HG03432 (cell line): ENCODE measurements around the gene NBDY.

ENCODE experiments used
- ATAC-seq: cut with Tn5 transposase; IDR thresholded peaks from one replicate; pipeline ENCODE4 v1.9.1; 2021; ENCODE audit warnings: mild to moderate bottlenecking, moderate library complexity; ENCODE audit not compliant: unreplicated experiment

Gene NBDY

DNA sequence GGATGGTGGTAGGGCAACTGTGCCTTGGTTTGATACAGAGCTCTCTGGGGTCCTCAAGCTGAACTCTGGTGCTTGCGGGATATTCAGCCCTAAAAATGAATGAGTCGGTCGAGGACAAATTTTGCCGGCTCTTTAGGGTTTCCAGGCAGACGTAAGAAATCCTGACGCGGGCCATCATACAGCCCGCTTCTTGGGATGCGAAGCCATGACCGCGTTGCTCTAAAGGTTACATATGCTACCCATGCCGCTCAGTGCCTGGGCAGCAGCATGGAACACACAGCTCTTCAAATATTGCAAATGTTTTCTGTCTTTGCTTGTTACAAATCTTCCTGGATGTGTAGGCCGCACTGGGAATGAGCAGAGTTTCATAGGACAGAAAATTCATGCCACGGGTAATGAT is 55.6 kb downstream of the NBDY start:
- no peak for ATAC-seq

DNA sequence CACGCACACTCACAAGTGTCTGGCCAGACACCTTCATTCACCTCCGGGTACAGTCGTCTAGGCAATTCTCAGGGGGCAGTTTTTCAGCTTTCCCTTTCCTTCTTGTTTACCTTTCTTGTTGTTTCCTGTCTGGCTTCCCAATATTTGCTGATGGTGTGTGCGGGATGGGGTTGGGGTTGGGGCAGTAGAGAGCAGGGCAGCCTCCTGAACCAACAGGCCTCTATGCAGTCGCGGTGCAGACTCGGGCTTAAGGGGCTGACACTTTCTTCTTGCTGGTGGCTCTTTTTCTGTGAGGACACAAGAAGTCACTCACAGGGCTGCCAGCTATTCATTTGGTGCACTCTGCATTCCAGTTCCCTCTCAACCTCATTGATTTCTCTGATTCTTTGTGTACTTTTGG is 56.4 kb downstream of the NBDY start:
- no peak for ATAC-seq

DNA sequence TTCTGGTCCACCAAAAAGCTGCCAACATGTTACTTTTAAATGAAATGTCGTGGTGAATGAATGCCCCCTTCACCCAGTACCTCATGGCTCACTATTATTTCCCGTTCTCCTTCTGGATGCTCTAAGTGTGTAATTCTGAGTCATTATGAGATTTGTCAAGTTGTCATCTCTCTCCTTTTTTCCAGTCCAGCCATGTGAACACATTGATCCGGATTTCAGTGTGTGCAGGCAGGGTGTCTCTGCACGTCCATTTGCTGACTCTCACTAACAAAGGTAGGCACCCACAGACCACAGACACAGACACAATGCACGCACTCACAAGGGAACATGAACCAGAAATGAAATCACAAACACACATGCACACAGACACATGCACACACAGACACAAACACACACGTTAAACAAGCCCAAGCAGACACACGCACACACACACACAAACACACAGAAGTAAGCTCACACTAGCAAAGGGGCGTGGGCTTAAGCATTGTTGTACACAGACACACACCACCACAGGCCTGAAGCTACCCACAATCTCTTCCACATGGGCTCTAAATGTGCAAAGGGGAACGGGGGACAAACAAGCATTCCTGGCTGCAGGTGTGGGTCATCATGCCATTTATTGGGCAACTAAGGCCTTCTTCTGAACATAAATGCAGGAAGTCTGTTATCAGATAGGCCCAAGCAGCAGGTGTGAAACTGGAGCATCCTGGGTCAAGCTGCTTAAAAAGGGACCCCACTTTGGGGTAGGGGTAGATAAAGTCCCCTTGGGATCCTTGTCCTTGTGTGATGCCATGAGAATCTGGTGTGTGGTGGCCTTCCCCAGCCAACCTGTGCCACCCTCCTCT is 58.1 kb downstream of the NBDY start:
- ATAC-seq = no peak

DNA sequence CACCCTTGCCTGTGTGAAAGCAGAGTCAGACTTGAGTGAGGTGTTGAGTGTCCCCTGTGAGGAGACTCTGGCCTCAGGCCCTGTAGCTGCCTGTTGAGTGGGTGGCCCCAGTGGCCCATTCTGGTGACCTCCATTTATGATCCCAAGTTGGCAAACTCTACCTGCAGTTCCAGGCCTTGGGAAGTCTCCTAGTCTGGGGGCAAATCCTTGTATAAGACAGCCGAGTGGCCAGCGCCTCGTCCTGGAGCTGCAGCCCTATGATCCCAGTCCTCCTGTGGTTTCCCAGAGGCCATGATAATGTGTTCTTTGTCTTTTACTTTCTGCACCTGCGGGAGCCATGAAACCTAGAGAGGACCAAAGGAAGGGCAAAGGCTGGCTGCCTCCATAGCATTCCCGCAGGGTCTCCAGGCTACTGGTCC is 58.7 kb downstream of the NBDY start:
- no peak for ATAC-seq

DNA sequence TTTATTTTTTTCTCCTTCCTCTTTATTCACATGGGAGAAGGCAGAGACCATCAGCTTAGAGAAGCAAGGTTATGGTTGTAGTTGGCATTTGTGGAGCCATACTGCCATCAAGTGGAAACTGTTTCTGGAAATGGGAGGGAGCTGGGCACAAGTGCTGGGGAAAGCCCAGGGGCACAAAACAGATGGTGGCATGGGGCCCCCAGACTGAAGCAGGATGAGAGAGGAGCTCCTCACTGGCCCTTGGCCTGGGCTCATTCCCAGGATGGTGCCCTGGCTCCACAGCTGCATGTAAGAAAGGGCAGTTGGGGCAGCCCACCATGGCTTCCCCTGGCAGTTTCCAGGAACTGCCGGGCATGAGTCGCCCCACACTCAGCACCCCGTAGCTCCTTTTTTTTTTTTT is 59.2 kb downstream of the NBDY start:
- ATAC-seq = no peak

- no peak for ATAC-seq
Measured at GRCh38 chrX:56788717-56789122, 59.7 kb downstream of the NBDY start.

GRCh38 chrX:56789518-56790070 is 60.6 kb downstream of the NBDY start:
- no peak for ATAC-seq

DNA sequence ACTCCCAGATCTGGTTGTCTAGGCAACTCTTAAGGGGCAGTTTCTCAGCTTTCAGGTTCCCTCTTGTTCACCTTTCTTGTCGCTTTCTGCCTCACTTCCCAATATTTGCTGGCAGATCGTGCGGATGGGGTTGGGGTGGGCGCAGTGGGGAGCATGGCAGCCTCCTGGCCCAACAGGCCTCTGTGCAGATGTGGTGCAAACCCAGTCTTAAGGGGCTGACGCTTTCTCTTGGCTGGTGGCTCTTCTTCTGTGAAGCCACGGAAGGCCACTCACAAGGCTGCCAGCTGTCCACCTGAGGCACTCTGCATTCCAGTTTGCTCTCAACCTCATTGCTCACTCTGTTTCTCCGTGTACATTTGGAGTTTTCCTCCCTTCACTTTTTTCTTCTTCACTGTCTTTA is 61.7 kb downstream of the NBDY start:
- ATAC-seq = no peak

GRCh38 chrX:56791456-56791855 is 62.4 kb downstream of the NBDY start:
- no peak for ATAC-seq

DNA sequence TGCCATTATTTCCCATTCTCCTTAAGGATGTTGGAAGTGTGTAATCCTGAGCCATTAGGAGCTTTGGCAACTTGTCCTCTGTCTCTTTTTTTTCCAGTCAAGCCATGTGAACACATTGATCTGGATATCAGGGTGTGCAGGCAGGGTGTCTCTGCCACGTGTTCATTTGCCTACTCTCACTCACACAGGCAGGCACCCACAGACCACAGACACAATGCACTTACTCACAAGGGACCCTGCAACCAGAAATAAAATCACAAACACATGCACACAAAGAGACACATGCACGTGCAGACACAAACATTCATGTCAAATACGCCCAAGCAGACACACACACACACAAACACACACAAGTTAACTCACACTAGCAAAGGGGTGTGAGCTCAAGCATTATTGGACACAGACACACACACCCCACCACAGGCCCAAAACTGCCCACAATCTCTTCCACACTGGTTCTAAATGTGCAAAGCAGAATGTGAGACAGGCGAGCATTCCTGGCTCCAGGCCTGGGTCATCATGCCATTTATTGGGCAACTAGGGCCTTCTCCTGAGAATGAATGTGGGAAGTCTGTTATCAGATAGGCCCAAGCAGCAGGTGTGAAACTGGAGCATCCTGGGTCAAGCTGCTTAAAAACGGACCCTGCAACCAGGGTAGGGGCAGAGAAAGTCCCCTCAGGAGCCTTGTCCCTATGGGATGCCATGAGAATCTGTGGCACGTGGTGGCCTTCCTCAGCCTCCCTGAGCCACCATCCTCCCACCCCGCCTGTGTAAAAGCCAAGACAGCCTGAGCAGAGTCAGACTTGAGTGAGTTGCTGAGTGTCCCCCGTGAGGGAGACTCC is 63.4 kb downstream of the NBDY start:
- no peak for ATAC-seq

- ATAC-seq = no peak
Measured at GRCh38 chrX:56793112-56793430, 64.0 kb downstream of the NBDY start.

- ATAC-seq = no peak
Measured at GRCh38 chrX:56793521-56794320, 64.7 kb downstream of the NBDY start.

GRCh38 chrX:56794404-56795230 is 65.6 kb downstream of the NBDY start:
- ATAC-seq = no peak

GRCh38 chrX:56795309-56795868 is 66.3 kb downstream of the NBDY start:
- no peak for ATAC-seq

- ATAC-seq = no peak
Measured at GRCh38 chrX:56796641-56797395, 67.8 kb downstream of the NBDY start.

GRCh38 chrX:56797574-56798338 is 68.7 kb downstream of the NBDY start:
- no peak for ATAC-seq

DNA sequence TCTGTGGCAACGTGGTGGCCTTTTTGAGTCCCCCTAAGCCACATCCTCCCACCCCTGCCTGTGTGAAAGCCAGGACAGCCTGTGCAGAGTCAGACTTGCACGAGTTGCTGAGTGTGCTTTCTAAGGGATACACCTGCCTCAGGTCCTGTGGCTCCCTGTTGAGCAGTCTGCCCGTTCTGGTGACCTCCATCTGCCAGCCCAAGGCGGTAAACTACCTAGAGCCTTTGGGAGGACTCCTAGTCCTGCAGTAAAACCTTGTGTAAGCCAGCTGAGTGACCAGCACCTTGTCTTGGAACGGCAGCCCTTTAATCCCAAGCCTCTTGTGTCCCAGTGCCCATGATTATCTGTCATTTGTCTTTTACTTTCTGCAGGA is 69.3 kb downstream of the NBDY start:
- no peak for ATAC-seq
